IMR-90 (cell line): ENCODE data around the gene ADRA2C. TPM values are rescaled to one million over a fixed set of nuclear protein-coding genes. Genes with fewer than 3 reads are reported as not detected.

Experiments
- ATAC-seq: fragments of 200-7000 bp; cut with Tn5 transposase; 2 replicates; pipeline ENCODE4 v1.9.1; 2020; ENCODE audit warnings: low read depth, mild to moderate bottlenecking, moderate library complexity
- BruUV-seq: library from RNA; stranded (reverse); fragments of 400-500 nt; replicated peaks from 2 replicates; lab custom pipeline; 2021; lab: Mats Ljungman, UMichigan
- CTCF ChIA-PET: fragments of 300-600 bp; formaldehyde crosslinking; extraction: SDS; loops from one replicate; lab custom pipeline; 2021; ENCODE audit warnings: antibody characterized with exemption; lab: Yijun Ruan, JAX
- POLR2A ChIA-PET: fragments of 300-600 bp; sonication (Branson Sonifier 250); formaldehyde crosslinking; loops from one replicate; lab custom pipeline; 2022; ENCODE audit warnings: antibody characterized with exemption; ENCODE audit not compliant: unreplicated experiment; lab: Charles Lee
- DNase-seq: peaks from one replicate; pipeline ENCODE4 v3.0.0; 2013
- H2AFZ ChIP-seq: replicated peaks from 2 replicates; pipeline ENCODE3; 2013; ENCODE audit warnings: low read length, mild to moderate bottlenecking; ENCODE audit not compliant: poor library complexity
- H2AK5ac ChIP-seq: 2 replicates; pipeline ENCODE4 v1.6.1; 2013; ENCODE audit warnings: low read depth, low read length, inconsistent platforms
- H2AK9ac ChIP-seq: replicated peaks from 2 replicates; pipeline ENCODE3; 2013; ENCODE audit warnings: mild to moderate bottlenecking, low read depth, low read length, moderate library complexity; ENCODE audit not compliant: poor library complexity
- H2BK120ac ChIP-seq: 2 replicates; pipeline ENCODE4 v1.6.1; 2013; ENCODE audit warnings: low read depth, low read length, inconsistent platforms
- H2BK15ac ChIP-seq: 3 replicates; pipeline ENCODE4 v1.6.1; 2013; ENCODE audit warnings: low read depth, low read length, inconsistent platforms
- H2BK20ac ChIP-seq: 2 replicates; pipeline ENCODE4 v1.6.1; 2013; ENCODE audit warnings: low read depth, mild to moderate bottlenecking, inconsistent platforms, low read length, moderate library complexity
- H2BK5ac ChIP-seq: 2 replicates; pipeline ENCODE4 v1.6.1; 2013; ENCODE audit warnings: mild to moderate bottlenecking, low read depth, low read length, inconsistent platforms; ENCODE audit not compliant: poor library complexity, severe bottlenecking
- H3K14ac ChIP-seq: replicated peaks from 2 replicates; pipeline ENCODE4 v1.6.1; 2013; ENCODE audit warnings: low read depth, low read length, inconsistent platforms
- H3K18ac ChIP-seq: 2 replicates; pipeline ENCODE4 v1.6.1; 2013; ENCODE audit warnings: low read depth, low read length, control low read depth
- H3K23ac ChIP-seq: 2 replicates; pipeline ENCODE4 v1.6.1; 2013; ENCODE audit warnings: low read depth, low read length, inconsistent platforms
- H3K27ac ChIP-seq: 2 replicates; pipeline ENCODE4 v1.5.1; 2013; ENCODE audit warnings: mild to moderate bottlenecking, control low read depth, low read length; ENCODE audit not compliant: insufficient read depth
- H3K27me3 ChIP-seq: 2 replicates; pipeline ENCODE4 v1.6.1; 2013; ENCODE audit warnings: low read length; ENCODE audit not compliant: control insufficient read depth, insufficient read depth
- H3K36me3 ChIP-seq: 2 replicates; pipeline ENCODE4 v1.6.1; 2013; ENCODE audit warnings: low read length, mixed read lengths; ENCODE audit not compliant: control insufficient read depth, insufficient read depth
- H3K4ac ChIP-seq: 2 replicates; pipeline ENCODE4 v1.6.1; 2013; ENCODE audit warnings: low read depth, low read length, inconsistent platforms
- H3K4me1 ChIP-seq: 2 replicates; pipeline ENCODE4 v1.6.1; 2013; ENCODE audit warnings: low read length, mixed read lengths; ENCODE audit not compliant: control insufficient read depth, insufficient read depth
- H3K4me2 ChIP-seq: 2 replicates; pipeline ENCODE4 v1.6.1; 2013; ENCODE audit warnings: low read depth, mild to moderate bottlenecking, control low read depth, low read length, moderate library complexity
- H3K4me3 ChIP-seq: 2 replicates; pipeline ENCODE4 v1.5.1; 2013; ENCODE audit warnings: low read depth, mild to moderate bottlenecking, control low read depth, low read length, moderate library complexity; ENCODE audit not compliant: insufficient read depth
- H3K56ac ChIP-seq: 2 replicates; pipeline ENCODE4 v1.6.1; 2013; ENCODE audit warnings: low read length, inconsistent platforms; ENCODE audit not compliant: insufficient read depth; ENCODE audit errors: extremely low read depth
- H3K79me1 ChIP-seq, 2 experiments: 2 replicates each; pipeline ENCODE4 v1.6.1; 2013; ENCODE audit warnings: low read length in 2 of 2, inconsistent platforms in 1 of 2, low read depth in 1 of 2
- H3K9ac ChIP-seq: 2 replicates; pipeline ENCODE4 v1.6.1; 2013; ENCODE audit warnings: low read depth, low read length, control low read depth
- H3K9me1 ChIP-seq: 2 replicates; pipeline ENCODE4 v1.6.1; 2013; ENCODE audit warnings: low read length, inconsistent platforms; ENCODE audit not compliant: insufficient read depth
- H3K9me3 ChIP-seq: 2 replicates; pipeline ENCODE4 v1.6.1; 2013; ENCODE audit warnings: low read length; ENCODE audit not compliant: control insufficient read depth, insufficient read depth
- H4K20me1 ChIP-seq: 2 replicates; pipeline ENCODE4 v1.6.1; 2013; ENCODE audit warnings: low read length, inconsistent platforms; ENCODE audit not compliant: insufficient read depth
- H4K5ac ChIP-seq: 2 replicates; pipeline ENCODE4 v1.6.1; 2013; ENCODE audit warnings: mild to moderate bottlenecking, low read depth, low read length, control low read depth
- H4K8ac ChIP-seq, 2 experiments: 2 replicates each; pipeline ENCODE4 v1.6.1; 2013; ENCODE audit warnings: low read depth in 2 of 2, low read length in 2 of 2, control low read depth in 1 of 2, inconsistent platforms in 1 of 2
- H4K91ac ChIP-seq: 2 replicates; pipeline ENCODE4 v1.6.1; 2013; ENCODE audit warnings: low read depth, low read length, inconsistent platforms; ENCODE audit not compliant: insufficient read depth
- BHLHE40 ChIP-seq: fragments of 150-350 bp; IDR thresholded peaks from 2 replicates; pipeline ENCODE4 v1.6.1; 2016; ENCODE audit warnings: mild to moderate bottlenecking, low read depth, low read length
- CEBPB ChIP-seq: IDR thresholded peaks from 2 replicates; pipeline ENCODE4 v1.6.1; 2012; ENCODE audit warnings: low read depth, low read length, improper control_type of control experiment
- CHD1 ChIP-seq: IDR thresholded peaks from 2 replicates; pipeline ENCODE4 v1.6.1; 2012; ENCODE audit warnings: low read depth, low read length, improper control_type of control experiment
- FOS ChIP-seq: fragments of 150-350 bp; IDR thresholded peaks from 2 replicates; pipeline ENCODE4 v1.6.1; 2016; ENCODE audit warnings: low read depth, low read length
- MAFK ChIP-seq: IDR thresholded peaks from 2 replicates; pipeline ENCODE4 v1.6.1; 2012; ENCODE audit warnings: low read depth, low read length, improper control_type of control experiment
- MAZ ChIP-seq: IDR thresholded peaks from 2 replicates; pipeline ENCODE4 v1.6.1; 2012; ENCODE audit warnings: low read depth, mild to moderate bottlenecking, low read length, improper control_type of control experiment, moderate library complexity, borderline replicate concordance
- MXI1 ChIP-seq: IDR thresholded peaks from 2 replicates; pipeline ENCODE4 v1.6.1; 2012; ENCODE audit warnings: low read depth, mild to moderate bottlenecking, low read length, moderate library complexity, borderline replicate concordance
- NFE2L2 ChIP-seq: fragments of 150-350 bp; IDR thresholded peaks from 2 replicates; pipeline ENCODE4 v1.6.1; 2016; ENCODE audit warnings: low read depth, mild to moderate bottlenecking, low read length
- POLR2A ChIP-seq: IDR thresholded peaks from 2 replicates; pipeline ENCODE4 v1.6.1; 2012; ENCODE audit warnings: mild to moderate bottlenecking, low read depth, low read length
- RAD21 ChIP-seq: IDR thresholded peaks from 2 replicates; pipeline ENCODE4 v1.6.1; 2012; ENCODE audit warnings: low read length, improper control_type of control experiment
- RCOR1 ChIP-seq: IDR thresholded peaks from 2 replicates; pipeline ENCODE4 v1.6.1; 2012; ENCODE audit warnings: mild to moderate bottlenecking, low read length, improper control_type of control experiment; ENCODE audit not compliant: insufficient replicate concordance
- RFX5 ChIP-seq: IDR thresholded peaks from 2 replicates; pipeline ENCODE4 v1.8.0; 2012; ENCODE audit warnings: low read depth, mild to moderate bottlenecking, low read length, moderate library complexity
- SMC3 ChIP-seq: fragments of 150-350 bp; IDR thresholded peaks from 2 replicates; pipeline ENCODE4 v1.6.1; 2016; ENCODE audit warnings: low read depth, mild to moderate bottlenecking, antibody characterized with exemption, low read length, moderate library complexity
- WGBS, 2 experiments: methylation state at CpG; one replicate each; pipeline versions ENCODE4 v1.1.5 to v1.1.7; 2013; ENCODE audit warnings: missing lambda C conversion rate in 2 of 2; ENCODE audit not compliant: insufficient read length in 1 of 2; ENCODE audit errors: extremely low coverage in 2 of 2; 5-methylcytosine and 5-hydroxymethylcytosine counted together
- dilution Hi-C: fragments of 300-500 bp; cut with HindIII; formaldehyde crosslinking; loops from one replicate; pipeline ENCODE4 v1.14.3; 2018; ENCODE audit warnings: low sequenced_read_pairs; ENCODE audit not compliant: unreplicated experiment
- in situ Hi-C: fragments of 300-500 bp; cut with MboI; formaldehyde crosslinking; loops from 3 replicates; pipeline ENCODE4 v1.14.3; 2019; ENCODE audit warnings: low sequenced_read_pairs, inconsistent platforms, mixed read lengths
- intact Hi-C: fragments of 100-400 bp; cut with micrococcal nuclease; formaldehyde crosslinking; loops from 2 replicates; pipeline ENCODE4 v1.10.0; 2022
- polyA plus RNA-seq, 3 experiments: library from polyadenylated mRNA; depleted of rRNA; stranded (reverse); fragments of >200 nt; gene quantifications; 2 replicates each; pipeline ENCODE4 v1.2.3, GENCODE V29; 2012; ENCODE audit warnings: low replicate concordance in 1 of 3
- total RNA-seq: library from RNA; depleted of rRNA; stranded (reverse); fragments of >200 nt; gene quantifications from 2 replicates; pipeline ENCODE4 v1.2.3, GENCODE V29; 2012
- TF ChIP-seq, protein P1 (sequence below): fragments of 150-350 bp; IDR thresholded peaks from 2 replicates; pipeline ENCODE4 v1.6.1; 2016; ENCODE audit warnings: low read depth, mild to moderate bottlenecking, low read length, moderate library complexity, borderline replicate concordance
- TF ChIP-seq, protein P2 (sequence below): fragments of 150-350 bp; IDR thresholded peaks from 2 replicates; pipeline ENCODE4 v1.6.1; 2017; ENCODE audit warnings: mild to moderate bottlenecking, antibody characterized with exemption, low read length, low read depth
- TF ChIP-seq, protein P3 (sequence below): conservative IDR thresholded peaks from 2 replicates; pipeline ENCODE4 v1.5.1; 2012; ENCODE audit warnings: mild to moderate bottlenecking, low read depth, low read length, improper control_type of control experiment

The ADRA2C gene
- total and polyA plus RNA-seq, 2 of the 4 experiments (the other 2 are of a cell fraction), result under 0.01 to 0.14 TPM

DNA sequence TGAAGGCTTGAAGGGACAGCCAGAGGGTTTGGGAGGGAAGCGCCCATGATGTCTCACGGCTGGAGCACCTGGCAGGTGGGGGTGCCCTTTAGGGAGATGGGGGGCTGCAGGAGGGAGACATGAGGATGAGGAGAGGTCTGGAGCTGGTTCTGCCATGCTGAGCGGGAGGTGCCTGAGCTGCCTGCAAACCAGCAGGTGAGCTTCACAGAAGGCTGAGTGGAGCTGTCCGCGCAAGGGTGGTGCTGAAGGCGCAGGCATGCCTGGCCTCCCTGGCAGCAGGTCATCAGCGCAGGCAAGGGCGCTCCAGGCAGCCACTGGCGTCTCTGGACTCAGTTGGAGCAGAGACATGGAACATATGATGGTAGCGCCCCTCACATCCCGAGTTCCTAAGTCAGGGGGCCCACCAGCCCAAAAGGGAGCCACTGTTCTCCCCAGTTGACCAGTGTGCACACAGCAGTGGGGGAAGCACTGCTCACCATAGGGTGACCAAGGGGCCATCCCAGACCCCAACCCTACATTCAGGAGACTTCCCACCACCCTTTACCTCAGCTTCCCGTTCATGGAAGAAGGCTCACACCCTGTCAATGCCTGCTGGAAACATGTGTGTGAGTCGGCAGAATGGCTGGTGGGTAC lies 25.8 kb downstream of the ADRA2C start:
- Histone ChIP-seq H3K4ac (no peak overlapping the region), H3K18ac (no peak overlapping the region), H3K9ac (no peak overlapping the region), H3K9me1 (no peaks in the 10 kb centered on the region), H2BK15ac (no peak overlapping the region), H3K23ac (no peak overlapping the region), H3K9me3 (peaks cover 5% of the 10 kb centered on the region; the same call in 1 of the 2 replicates), H3K79me1 (no peaks in the 10 kb centered on the region), H3K27me3 (peaks cover 5% of the 10 kb centered on the region; the same call in 1 of the 2 replicates), H2BK5ac (no peak overlapping the region), H3K14ac (no peak overlapping the region), H2AFZ (peak overlapping the region; percentile 18), H4K91ac (no peak overlapping the region), H3K4me2 (no peak overlapping the region), H3K27ac (no peak overlapping the region), H3K56ac (no peak overlapping the region), H2AK9ac (no peak overlapping the region), H3K4me3 (no peak overlapping the region), H4K20me1 (no peaks in the 10 kb centered on the region), H3K36me3 (no peaks in the 10 kb centered on the region), H3K4me1 (no peaks in the 10 kb centered on the region), H2BK20ac (no peak overlapping the region), H2AK5ac (no peak overlapping the region), H4K5ac (no peak overlapping the region), H2BK120ac (no peak overlapping the region), H4K8ac (no peak overlapping the region)
- dilution Hi-C loops (no loop called here), in situ Hi-C loops (no loop called here), intact Hi-C loops (no loop called here)
- ChIA-PET POLR2A (interaction anchor here (0.5 kb wide), 1 partner anchor 88 kb away, joined by 3 read pairs; no protein-coding TSS in a partner anchor), CTCF (no interaction called here)
- DNase-seq, result peak; percentile 8
- no TSS peak for BruUV-seq
- 10% methylated on average over 3 of the region's 13 CpGs; no CpG with 5 or more reads in 1 of the 2 experiments for WGBS, 2 experiments
- TF ChIP-seq MXI1, result no peak
- no peak for TF ChIP-seq MAFK
- no peak for TF ChIP-seq SMC3
- no peak for TF ChIP-seq RFX5
- no peak for TF ChIP-seq MAZ
- TF ChIP-seq BHLHE40, result no peak
- TF ChIP-seq, protein P1, sequence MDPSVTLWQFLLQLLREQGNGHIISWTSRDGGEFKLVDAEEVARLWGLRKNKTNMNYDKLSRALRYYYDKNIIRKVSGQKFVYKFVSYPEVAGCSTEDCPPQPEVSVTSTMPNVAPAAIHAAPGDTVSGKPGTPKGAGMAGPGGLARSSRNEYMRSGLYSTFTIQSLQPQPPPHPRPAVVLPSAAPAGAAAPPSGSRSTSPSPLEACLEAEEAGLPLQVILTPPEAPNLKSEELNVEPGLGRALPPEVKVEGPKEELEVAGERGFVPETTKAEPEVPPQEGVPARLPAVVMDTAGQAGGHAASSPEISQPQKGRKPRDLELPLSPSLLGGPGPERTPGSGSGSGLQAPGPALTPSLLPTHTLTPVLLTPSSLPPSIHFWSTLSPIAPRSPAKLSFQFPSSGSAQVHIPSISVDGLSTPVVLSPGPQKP, result no peak
- no peak for TF ChIP-seq RAD21
- TF ChIP-seq, protein P2, sequence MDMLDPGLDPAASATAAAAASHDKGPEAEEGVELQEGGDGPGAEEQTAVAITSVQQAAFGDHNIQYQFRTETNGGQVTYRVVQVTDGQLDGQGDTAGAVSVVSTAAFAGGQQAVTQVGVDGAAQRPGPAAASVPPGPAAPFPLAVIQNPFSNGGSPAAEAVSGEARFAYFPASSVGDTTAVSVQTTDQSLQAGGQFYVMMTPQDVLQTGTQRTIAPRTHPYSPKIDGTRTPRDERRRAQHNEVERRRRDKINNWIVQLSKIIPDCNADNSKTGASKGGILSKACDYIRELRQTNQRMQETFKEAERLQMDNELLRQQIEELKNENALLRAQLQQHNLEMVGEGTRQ, result no peak
- no peak for TF ChIP-seq RCOR1
- no peak for TF ChIP-seq CEBPB
- TF ChIP-seq FOS, result no peak
- no peak for TF ChIP-seq POLR2A
- TF ChIP-seq CHD1, result no peak
- no peak for TF ChIP-seq NFE2L2
- TF ChIP-seq, protein P3, sequence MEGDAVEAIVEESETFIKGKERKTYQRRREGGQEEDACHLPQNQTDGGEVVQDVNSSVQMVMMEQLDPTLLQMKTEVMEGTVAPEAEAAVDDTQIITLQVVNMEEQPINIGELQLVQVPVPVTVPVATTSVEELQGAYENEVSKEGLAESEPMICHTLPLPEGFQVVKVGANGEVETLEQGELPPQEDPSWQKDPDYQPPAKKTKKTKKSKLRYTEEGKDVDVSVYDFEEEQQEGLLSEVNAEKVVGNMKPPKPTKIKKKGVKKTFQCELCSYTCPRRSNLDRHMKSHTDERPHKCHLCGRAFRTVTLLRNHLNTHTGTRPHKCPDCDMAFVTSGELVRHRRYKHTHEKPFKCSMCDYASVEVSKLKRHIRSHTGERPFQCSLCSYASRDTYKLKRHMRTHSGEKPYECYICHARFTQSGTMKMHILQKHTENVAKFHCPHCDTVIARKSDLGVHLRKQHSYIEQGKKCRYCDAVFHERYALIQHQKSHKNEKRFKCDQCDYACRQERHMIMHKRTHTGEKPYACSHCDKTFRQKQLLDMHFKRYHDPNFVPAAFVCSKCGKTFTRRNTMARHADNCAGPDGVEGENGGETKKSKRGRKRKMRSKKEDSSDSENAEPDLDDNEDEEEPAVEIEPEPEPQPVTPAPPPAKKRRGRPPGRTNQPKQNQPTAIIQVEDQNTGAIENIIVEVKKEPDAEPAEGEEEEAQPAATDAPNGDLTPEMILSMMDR, result no peak
- ATAC-seq, result peak; percentile 64; the same call in 1 of the 2 replicates
